Osteocyte (in vitro differentiated cells): ENCODE data around the gene CUTC. TPM values are rescaled to one million over a fixed set of nuclear protein-coding genes. Genes with fewer than 3 reads are reported as not detected.
A peak's percentile ranks its signal among the peaks of the same experiment; 100 is the strongest.
"Not testable (repeated sequence)": the region's sequence is repeated elsewhere in the genome, so short reads cannot be mapped to it uniquely, and the experiment has no call there.

Experiments
- DNase-seq: peaks from one replicate; pipeline ENCODE4 v3.0.0; 2021; ENCODE audit warnings: mixed read lengths; ENCODE audit not compliant: unreplicated experiment; ENCODE audit errors: extremely low spot score
- H3K27ac Mint-ChIP-seq: one replicate; pipeline ENCODE4 v1.8.0; 2021; ENCODE audit warnings: mild to moderate bottlenecking, mixed read lengths; ENCODE audit not compliant: unreplicated experiment
- H3K27me3 Mint-ChIP-seq: one replicate; pipeline ENCODE4 v1.8.0; 2021; ENCODE audit warnings: mixed read lengths; ENCODE audit not compliant: unreplicated experiment
- H3K36me3 Mint-ChIP-seq: one replicate; pipeline ENCODE4 v1.8.0; 2021; ENCODE audit warnings: mixed read lengths; ENCODE audit not compliant: unreplicated experiment
- H3K4me1 Mint-ChIP-seq: one replicate; pipeline ENCODE4 v1.8.0; 2021; ENCODE audit warnings: mixed read lengths; ENCODE audit not compliant: unreplicated experiment
- H3K4me3 Mint-ChIP-seq: one replicate; pipeline ENCODE4 v1.8.0; 2021; ENCODE audit warnings: mild to moderate bottlenecking, moderate library complexity, mixed read lengths; ENCODE audit not compliant: unreplicated experiment
- H3K9me3 Mint-ChIP-seq: one replicate; pipeline ENCODE4 v1.8.0; 2021; ENCODE audit warnings: mixed read lengths; ENCODE audit not compliant: unreplicated experiment
- total RNA-seq: library from RNA; stranded (reverse); gene quantifications from 2 replicates; pipeline ENCODE4 v1.2.1, GENCODE V29; 2021
- TF ChIP-seq, protein P1 (sequence below): fragments of 200-600 bp; sonication (generic); IDR thresholded peaks from 2 replicates; pipeline ENCODE4 v1.5.0; 2021; ENCODE audit warnings: antibody characterized with exemption, mild to moderate bottlenecking, moderate library complexity

CUTC gene
- total RNA-seq, 1 donor from 2014 or later = 16.6 TPM

DNA sequence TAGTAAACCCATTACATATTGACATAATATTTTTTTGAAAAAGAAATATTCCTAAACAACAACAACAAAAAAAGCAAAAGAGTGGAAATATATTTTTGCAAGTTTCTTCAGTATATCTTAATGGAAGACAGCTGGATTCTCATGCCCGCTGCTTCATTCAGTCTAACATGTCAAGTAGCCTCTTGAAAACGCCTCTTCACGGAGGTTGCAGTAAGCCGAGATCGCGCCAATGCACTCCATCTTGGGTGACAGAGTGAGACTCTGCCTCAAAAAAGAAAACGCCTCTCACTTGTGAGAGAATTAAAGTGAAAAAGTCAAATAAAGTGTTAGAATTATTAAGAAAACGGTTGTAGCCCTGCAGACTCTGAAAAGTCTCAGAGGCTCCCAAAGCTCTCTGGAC lies 1.3 kb downstream of the CUTC start:
- Mint-ChIP-seq H3K36me3 (peaks cover 23% of the 10 kb centered on the region), H3K4me3 (peak overlapping the region; percentile 66), H3K27me3 (no peaks in the 10 kb centered on the region), H3K9me3 (no peaks in the 10 kb centered on the region), H3K4me1 (peaks cover 23% of the 10 kb centered on the region), H3K27ac (peak overlapping the region; percentile 62)
- TF ChIP-seq, protein P1, sequence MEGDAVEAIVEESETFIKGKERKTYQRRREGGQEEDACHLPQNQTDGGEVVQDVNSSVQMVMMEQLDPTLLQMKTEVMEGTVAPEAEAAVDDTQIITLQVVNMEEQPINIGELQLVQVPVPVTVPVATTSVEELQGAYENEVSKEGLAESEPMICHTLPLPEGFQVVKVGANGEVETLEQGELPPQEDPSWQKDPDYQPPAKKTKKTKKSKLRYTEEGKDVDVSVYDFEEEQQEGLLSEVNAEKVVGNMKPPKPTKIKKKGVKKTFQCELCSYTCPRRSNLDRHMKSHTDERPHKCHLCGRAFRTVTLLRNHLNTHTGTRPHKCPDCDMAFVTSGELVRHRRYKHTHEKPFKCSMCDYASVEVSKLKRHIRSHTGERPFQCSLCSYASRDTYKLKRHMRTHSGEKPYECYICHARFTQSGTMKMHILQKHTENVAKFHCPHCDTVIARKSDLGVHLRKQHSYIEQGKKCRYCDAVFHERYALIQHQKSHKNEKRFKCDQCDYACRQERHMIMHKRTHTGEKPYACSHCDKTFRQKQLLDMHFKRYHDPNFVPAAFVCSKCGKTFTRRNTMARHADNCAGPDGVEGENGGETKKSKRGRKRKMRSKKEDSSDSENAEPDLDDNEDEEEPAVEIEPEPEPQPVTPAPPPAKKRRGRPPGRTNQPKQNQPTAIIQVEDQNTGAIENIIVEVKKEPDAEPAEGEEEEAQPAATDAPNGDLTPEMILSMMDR = no peak
- no peak for DNase-seq

DNA sequence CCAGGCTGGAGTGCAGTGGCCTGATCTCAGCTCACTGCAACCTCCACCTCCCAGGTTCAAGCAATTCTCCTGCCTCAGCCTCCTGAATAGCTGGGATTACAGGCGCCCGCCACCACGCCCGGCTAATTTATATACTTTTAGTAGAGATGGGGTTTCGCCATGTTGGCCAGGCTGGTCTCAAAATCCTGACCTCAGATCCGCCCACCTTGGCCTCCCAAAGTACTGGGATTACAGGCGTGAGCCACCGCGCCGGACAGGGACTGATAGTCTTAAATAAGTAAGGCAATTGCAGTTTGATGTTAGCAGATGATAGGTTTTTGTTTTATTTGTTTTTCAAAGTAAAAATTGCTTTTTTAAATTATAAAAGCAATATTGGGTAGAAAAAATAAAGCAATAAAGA lies 2.1 kb downstream of the CUTC start:
- H3K36me3 Mint-ChIP-seq = peaks cover 21% of the 10 kb centered on the region
- not testable (repeated sequence) for DNase-seq, H3K4me3 Mint-ChIP-seq, H3K27me3 Mint-ChIP-seq, H3K27ac Mint-ChIP-seq, H3K9me3 Mint-ChIP-seq
- peaks cover 23% of the 10 kb centered on the region for H3K4me1 Mint-ChIP-seq

DNA sequence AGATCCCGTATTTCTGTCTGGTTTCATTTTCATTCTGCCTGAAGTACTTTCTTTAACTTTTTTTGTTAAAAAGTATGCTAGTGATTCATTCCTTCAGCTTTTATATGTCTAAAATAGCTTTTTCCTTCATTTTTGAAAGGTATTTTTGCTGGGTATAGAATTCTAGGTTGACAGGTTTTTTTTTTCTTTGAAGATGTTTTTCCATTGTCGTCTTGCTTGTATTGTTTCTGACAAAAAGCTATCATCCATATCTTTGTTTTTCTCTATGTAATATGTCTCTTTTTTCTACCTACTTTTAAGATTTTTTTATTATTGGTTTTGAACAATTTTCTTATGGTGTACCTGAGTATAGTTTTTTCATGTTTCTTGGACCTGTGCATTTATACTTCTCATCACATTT lies 8.2 kb downstream of the CUTC start:
- H3K36me3 Mint-ChIP-seq = peaks cover 66% of the 10 kb centered on the region
- H3K4me3 Mint-ChIP-seq = no peak overlapping the region
- no peaks in the 10 kb centered on the region for H3K27me3 Mint-ChIP-seq
- TF ChIP-seq, protein P1 = no peak
- H3K27ac Mint-ChIP-seq = no peak overlapping the region
- H3K4me1 Mint-ChIP-seq = peaks cover 20% of the 10 kb centered on the region
- peaks cover 21% of the 10 kb centered on the region for H3K9me3 Mint-ChIP-seq
- no peak for DNase-seq

DNA sequence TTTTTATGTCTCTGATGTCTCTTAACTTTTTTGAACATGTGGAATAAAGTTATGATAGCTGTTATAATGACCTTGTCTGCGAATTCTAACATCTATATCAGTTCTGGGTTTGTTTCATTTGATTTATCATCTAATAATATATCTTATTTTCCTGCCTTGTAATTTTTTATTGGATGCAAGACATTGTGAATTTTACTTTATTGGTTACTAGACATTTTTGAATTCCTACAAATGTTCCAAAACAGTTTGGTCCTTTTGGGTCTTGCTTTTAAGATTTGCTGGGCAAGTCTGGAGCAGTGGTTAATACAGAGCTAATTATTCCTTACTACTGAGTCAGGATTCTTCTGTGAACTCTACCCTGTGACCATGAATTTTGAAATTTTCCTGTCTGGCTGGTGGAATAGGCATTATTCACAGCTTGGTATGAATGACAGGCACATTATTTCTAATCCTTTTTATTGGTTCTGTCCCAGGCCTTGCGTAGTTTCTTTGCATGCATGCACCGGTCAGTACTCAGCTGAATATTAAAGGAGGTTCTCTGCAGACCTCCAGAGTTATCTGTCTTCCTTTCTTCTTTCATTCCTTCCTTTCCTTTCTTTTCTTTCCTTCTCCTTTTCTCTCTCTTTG lies 9.0 kb downstream of the CUTC start:
- TF ChIP-seq, protein P1 = no peak
- peaks cover 67% of the 10 kb centered on the region for H3K36me3 Mint-ChIP-seq
- peaks cover 21% of the 10 kb centered on the region for H3K9me3 Mint-ChIP-seq
- no peak overlapping the region for H3K4me3 Mint-ChIP-seq
- H3K4me1 Mint-ChIP-seq = peaks cover 20% of the 10 kb centered on the region
- DNase-seq = no peak
- no peak overlapping the region for H3K27ac Mint-ChIP-seq
- H3K27me3 Mint-ChIP-seq = no peaks in the 10 kb centered on the region

DNA sequence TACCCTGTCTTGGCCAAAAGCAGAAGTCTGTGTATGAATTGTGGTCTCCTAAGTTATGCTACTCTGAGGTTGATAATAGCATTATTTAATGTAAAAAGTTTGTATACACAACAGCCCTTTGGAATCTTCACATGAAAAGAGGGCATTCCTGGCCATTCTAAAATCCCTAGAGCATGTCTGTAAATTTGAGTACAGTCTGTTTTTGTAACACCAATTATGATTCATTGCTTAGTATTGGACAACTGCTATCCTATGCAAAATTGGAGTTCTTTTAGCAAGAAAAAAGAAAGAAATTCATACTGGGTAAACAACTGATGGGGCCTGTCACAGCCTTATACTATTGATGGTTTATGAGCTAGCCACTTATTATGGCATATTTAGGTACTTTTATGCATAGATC lies 10.2 kb downstream of the CUTC start:
- Mint-ChIP-seq H3K9me3 (peaks cover 21% of the 10 kb centered on the region), H3K4me1 (peaks cover 20% of the 10 kb centered on the region), H3K4me3 (no peak overlapping the region), H3K27me3 (no peaks in the 10 kb centered on the region), H3K27ac (peak overlapping the region; percentile 25), H3K36me3 (peaks cover 65% of the 10 kb centered on the region)
- no peak for DNase-seq
- TF ChIP-seq, protein P1 = no peak

DNA sequence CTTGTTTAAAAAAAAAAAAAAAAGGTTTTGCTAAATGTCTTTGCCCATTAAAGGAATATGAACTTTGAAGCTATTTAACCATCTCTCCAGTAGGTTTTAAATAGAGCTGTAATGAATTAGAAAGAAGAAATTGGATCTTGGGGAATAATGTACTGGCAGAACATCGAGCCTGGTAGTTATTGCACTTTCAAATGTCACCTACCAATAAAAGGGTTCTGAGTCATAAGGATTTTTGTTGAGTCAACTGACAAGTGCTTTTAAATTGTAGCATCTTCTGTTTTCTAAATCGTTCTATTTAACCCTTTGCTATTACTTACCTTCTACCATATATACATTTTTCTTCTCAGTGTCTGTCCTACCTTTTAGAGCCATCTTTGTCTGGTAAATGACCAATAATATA lies 10.7 kb downstream of the CUTC start:
- H3K9me3 Mint-ChIP-seq = peaks cover 21% of the 10 kb centered on the region

More for the DNA sequence above, 10.7 kb downstream of the CUTC start:
- Mint-ChIP-seq H3K4me3 (no peak overlapping the region), H3K27ac (peak overlapping the region; percentile 48), H3K27me3 (no peaks in the 10 kb centered on the region), H3K36me3 (peaks cover 62% of the 10 kb centered on the region), H3K4me1 (peaks cover 20% of the 10 kb centered on the region)
- TF ChIP-seq, protein P1 = no peak
- DNase-seq = no peak
